Cardiac muscle cell (in vitro differentiated cells and primary cell): ENCODE results near the gene SPI1. TPM values are rescaled to one million over a fixed set of nuclear protein-coding genes. Genes with fewer than 3 reads are reported as not detected.

Experiments used
- DNase-seq, 2 donors: peaks; one replicate each; pipeline versions ENCODE4 v3.0.0 to v3.0.0-alpha.2; 2010 to 2017; ENCODE audit warnings: low read depth in 1 of 2, low spot score in 1 of 2
- H3K27ac ChIP-seq: fragments of 200-600 bp; sonication (generic); 2 replicates; pipeline ENCODE4 v1.5.1; 2016
- H3K27me3 ChIP-seq: fragments of 200-600 bp; sonication (generic); 2 replicates; pipeline ENCODE4 v1.6.0; 2016; ENCODE audit warnings: control low read depth
- H3K36me3 ChIP-seq: fragments of 200-600 bp; sonication (generic); 2 replicates; pipeline ENCODE4 v1.5.1; 2016; ENCODE audit warnings: control low read depth
- H3K4me1 ChIP-seq: fragments of 200-600 bp; sonication (generic); 2 replicates; pipeline ENCODE4 v1.8.1; 2017; ENCODE audit warnings: low read depth, mild to moderate bottlenecking, mixed run types
- H3K4me3 ChIP-seq: fragments of 200-600 bp; sonication (generic); 2 replicates; pipeline ENCODE4 v1.5.1; 2016; ENCODE audit warnings: mild to moderate bottlenecking
- H3K9me3 ChIP-seq: fragments of 200-600 bp; sonication (generic); 2 replicates; pipeline ENCODE4 v1.5.1; 2017; ENCODE audit warnings: low read depth, mild to moderate bottlenecking, control low read depth
- CTCF ChIP-seq: IDR thresholded peaks from 2 replicates; pipeline ENCODE4 v1.5.1; 2012; ENCODE audit warnings: low read depth, mild to moderate bottlenecking, low read length
- polyA plus RNA-seq: library from polyadenylated mRNA; unstranded; fragments of >200 nt; fragmentation: Nextera tagmentation; extraction: Ambion mirVana; gene quantifications from 2 replicates; pipeline ENCODE4 v1.2.1, GENCODE V29; 2016
- total RNA-seq: library from RNA; depleted of rRNA; stranded (reverse); fragments of >200 nt; gene quantifications from 2 replicates; pipeline ENCODE4 v1.2.3, GENCODE V29; 2016

The SPI1 gene
- total and polyA plus RNA-seq, 2 experiments from 2014 or later: 0.56 TPM; not detected in 1

DNA sequence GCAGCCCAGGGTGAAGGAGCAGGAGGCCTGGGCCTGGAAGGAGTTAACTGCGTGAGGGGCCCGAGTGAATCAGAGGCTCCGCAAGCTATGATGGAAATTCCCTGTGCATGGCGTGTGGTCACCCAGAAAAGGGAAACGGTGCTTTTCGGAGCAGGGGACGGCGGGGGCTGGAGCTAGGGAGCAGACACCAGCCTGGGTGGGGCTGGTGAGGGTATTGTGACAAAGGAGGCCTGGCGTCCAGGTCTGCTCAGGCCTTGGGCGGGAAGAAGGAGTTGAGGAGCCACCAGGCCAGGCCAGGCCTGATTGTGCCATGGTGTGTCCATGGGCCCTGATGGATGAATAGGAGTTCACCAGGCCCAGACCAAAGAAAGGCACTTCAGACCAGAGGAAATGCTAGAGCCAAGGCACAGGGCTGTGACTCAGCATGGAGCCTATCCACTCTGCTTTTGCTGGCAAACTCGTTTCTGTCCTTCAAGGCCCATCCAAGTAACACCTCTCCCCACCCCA lies 12.8 kb upstream of the SPI1 start:
- Histone ChIP-seq H3K4me1 (peaks cover 15% of the 10 kb centered on the region), H3K27me3 (no peaks in the 10 kb centered on the region), H3K27ac (no peak overlapping the region), H3K36me3 (no peaks in the 10 kb centered on the region), H3K9me3 (no peaks in the 10 kb centered on the region), H3K4me3 (no peak overlapping the region)
- no peak for DNase-seq
- TF ChIP-seq CTCF: no peak

DNA sequence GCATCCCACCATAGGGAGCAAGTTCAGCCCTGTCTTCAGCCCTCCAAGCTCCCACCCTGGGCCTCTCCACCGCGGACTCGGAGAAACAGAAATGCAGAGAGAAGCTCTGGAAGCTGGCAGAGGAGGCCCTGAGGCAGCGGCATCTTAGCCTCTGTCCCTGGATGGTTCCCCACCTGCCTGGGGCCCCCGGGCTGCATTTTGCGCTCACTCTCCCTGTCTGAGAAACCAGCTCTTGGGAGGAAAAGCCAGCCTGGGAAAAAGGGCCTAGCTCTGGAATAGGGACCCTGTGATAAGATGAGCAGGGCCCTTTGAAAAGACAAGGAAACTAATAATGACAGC lies 12.0 kb upstream of the SPI1 start:
- no peak for TF ChIP-seq CTCF
- Histone ChIP-seq H3K27ac (no peak overlapping the region), H3K27me3 (no peaks in the 10 kb centered on the region), H3K4me1 (peaks cover 15% of the 10 kb centered on the region), H3K4me3 (no peak overlapping the region), H3K36me3 (no peaks in the 10 kb centered on the region), H3K9me3 (no peaks in the 10 kb centered on the region)
- no peak for DNase-seq

- H3K9me3 ChIP-seq: no peaks in the 10 kb centered on the region
- H3K4me3 ChIP-seq: no peak overlapping the region
- H3K27me3 ChIP-seq: no peaks in the 10 kb centered on the region
- no peak for DNase-seq
- H3K36me3 ChIP-seq: no peaks in the 10 kb centered on the region
- H3K4me1 ChIP-seq: peaks cover 15% of the 10 kb centered on the region
- no peak for TF ChIP-seq CTCF
- H3K27ac ChIP-seq: no peak overlapping the region
These were observed 11.5 kb upstream of the SPI1 start for GRCh38 chr11:47389577-47390421.

DNA sequence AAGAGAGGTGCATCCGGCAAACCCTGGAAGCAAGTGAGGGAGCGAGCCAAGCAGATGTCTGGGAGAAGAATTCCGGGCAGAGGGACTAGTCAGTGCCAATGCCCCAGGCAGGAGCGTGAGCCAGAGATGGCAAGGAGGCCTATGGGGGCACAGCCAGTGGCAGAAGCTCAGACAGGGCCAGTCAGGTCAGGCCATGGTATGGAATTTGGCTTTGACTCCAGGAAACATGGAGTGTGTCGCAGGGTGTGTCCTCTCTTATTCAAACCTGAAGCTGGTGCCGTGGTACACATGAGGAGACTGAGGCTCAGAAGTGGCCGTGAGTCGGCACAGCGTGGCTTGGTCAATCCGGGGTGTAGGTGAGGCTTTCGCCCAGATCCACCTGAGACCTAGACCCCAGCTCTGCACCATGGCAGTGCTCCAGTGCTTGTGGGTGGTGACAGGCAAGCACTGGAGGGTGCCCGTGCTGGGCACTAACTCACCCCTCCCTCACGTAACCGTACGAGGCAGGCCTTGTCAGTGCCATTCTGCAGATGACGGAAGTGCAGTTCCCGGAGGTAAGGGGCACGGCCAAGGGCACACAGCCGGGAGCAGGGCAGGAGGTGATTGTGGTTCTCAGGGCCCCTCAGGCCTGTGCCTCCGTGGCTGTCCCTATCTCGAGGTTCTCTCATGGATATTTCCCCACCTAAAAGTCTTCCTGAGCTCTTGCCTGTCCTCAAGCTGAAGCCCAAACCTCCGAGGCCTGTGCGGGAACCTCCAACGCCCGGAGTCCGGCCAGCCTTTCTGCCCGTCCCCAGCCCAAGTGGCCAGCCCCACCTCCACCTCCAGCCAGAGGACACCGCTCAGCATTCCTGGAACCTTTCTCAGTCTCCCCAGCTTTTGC lies 10.6 kb upstream of the SPI1 start:
- H3K27me3 ChIP-seq: no peaks in the 10 kb centered on the region
- H3K27ac ChIP-seq: no peak overlapping the region
- no peaks in the 10 kb centered on the region for H3K36me3 ChIP-seq
- no peaks in the 10 kb centered on the region for H3K9me3 ChIP-seq
- TF ChIP-seq CTCF: no peak
- DNase-seq: no peak
- peaks cover 15% of the 10 kb centered on the region for H3K4me1 ChIP-seq
- H3K4me3 ChIP-seq: no peak overlapping the region

DNA sequence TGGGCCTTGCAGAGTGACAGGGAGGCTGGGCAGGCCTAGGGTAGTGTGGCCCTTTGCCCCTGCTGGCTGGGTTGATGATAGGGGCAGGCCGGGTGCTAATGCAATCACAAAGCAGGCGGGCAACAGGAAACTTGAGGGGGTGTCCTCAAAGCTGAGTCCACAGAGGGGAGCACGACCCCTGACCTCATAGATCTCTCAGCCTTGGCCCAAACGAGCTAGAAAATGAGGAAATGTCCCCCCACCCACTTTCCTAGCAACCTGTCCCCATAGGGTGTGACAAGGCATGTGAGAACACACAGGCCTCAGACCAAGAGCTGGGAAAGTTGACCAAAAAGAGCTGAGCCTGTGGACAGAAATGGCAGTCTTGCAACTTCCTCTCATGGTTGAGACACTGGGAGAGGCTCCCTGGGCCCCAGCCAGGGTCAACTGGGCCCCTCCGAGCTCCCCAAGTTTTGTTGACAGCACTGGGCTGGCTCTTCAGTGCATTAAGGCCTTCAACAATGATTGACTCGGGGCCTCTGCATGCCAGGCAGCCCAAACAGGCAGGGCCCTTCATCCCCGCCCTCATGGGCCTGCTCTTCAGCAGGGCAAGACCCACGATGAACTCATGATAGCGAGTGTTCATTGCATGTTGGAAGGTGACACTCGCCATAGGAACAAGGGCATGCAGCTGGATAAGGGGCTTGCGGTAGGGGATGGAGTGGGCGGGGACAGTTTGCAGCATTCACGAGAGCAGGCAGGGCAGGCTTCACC lies 9.8 kb upstream of the SPI1 start:
- TF ChIP-seq CTCF: no peak
- H3K9me3 ChIP-seq: no peaks in the 10 kb centered on the region
- no peaks in the 10 kb centered on the region for H3K27me3 ChIP-seq
- no peaks in the 10 kb centered on the region for H3K36me3 ChIP-seq
- H3K27ac ChIP-seq: no peak overlapping the region
- H3K4me1 ChIP-seq: peaks cover 6% of the 10 kb centered on the region
- H3K4me3 ChIP-seq: no peak overlapping the region
- DNase-seq: no peak
